Psoas muscle (tissue), 8 donors: ENCODE data around the gene HOXD3. TPM values are rescaled to one million over a fixed set of nuclear protein-coding genes. Genes with fewer than 3 reads are reported as not detected.
A peak's percentile ranks its signal among the peaks of the same experiment; 100 is the strongest.

Experiments used
- ATAC-seq, 4 donors: fragments of 200-7000 bp; cut with Tn5 transposase; one replicate each; pipeline ENCODE4 v1.9.1; 2020; ENCODE audit warnings: moderate library complexity in 3 of 4, mild to moderate bottlenecking in 2 of 4
- DNase-seq, 2 donors: peaks; one replicate each; pipeline ENCODE4 v3.0.0-alpha.2; 2020
- H3K27ac ChIP-seq: fragments of 200-600 bp; one replicate; pipeline ENCODE4 v1.8.0; 2022
- H3K27me3 ChIP-seq, 3 donors: fragments of 200-600 bp in 1 of 3; one replicate each; pipeline versions ENCODE4 v1.6.1 to v1.8.0; 2013 to 2022; ENCODE audit warnings: low read length in 2 of 3, mild to moderate bottlenecking in 2 of 3, moderate library complexity in 1 of 3; ENCODE audit not compliant: insufficient read depth in 3 of 3
- H3K36me3 ChIP-seq, 2 donors: fragments of 200-600 bp in 1 of 2; one replicate each; pipeline versions ENCODE4 v1.6.1 to v1.8.0; 2013 to 2022; ENCODE audit warnings: low read depth in 1 of 2, mild to moderate bottlenecking in 1 of 2, moderate library complexity in 1 of 2; ENCODE audit not compliant: insufficient read depth in 1 of 2
- H3K4me1 ChIP-seq: fragments of 200-600 bp; one replicate; pipeline ENCODE4 v1.8.0; 2022
- H3K4me3 ChIP-seq: fragments of 200-600 bp; one replicate; pipeline ENCODE4 v1.8.0; 2022; ENCODE audit warnings: mild to moderate bottlenecking
- H3K9me3 ChIP-seq: fragments of 200-600 bp; one replicate; pipeline ENCODE4 v1.8.0; 2022
- CTCF ChIP-seq: fragments of 200-600 bp; IDR thresholded peaks from one replicate; pipeline ENCODE4 v1.8.0; 2022; ENCODE audit warnings: antibody characterized with exemption
- WGBS, 3 donors: extraction: QIAGEN DNeasy Blood & Tissue Kit; methylation state at CpG; one replicate each; pipeline versions ENCODE4 v1.1.6 to v1.1.7; 2013; 5-methylcytosine and 5-hydroxymethylcytosine counted together
- intact Hi-C, 2 donors: fragments of 100-400 bp; cut with DNase I; formaldehyde crosslinking; loops; one replicate each; pipeline versions ENCODE4 v1.11.0 to v1.14.2; 2022
- polyA plus RNA-seq, 3 donors: library from polyadenylated mRNA; stranded (reverse); fragments of 200-250 nt; gene quantifications; one replicate each; pipeline ENCODE4 v1.2.3, GENCODE V29; 2013
- total RNA-seq, 4 donors: library from RNA; stranded (reverse); fragmentation: NEBNext Ultra II Directional in 2 of 4; extraction: Animal tissue kit (Norgen Biotek cat#: 25700) in 2 of 4; gene quantifications; one replicate each; pipeline versions ENCODE4 v1.2.1 to v1.2.4, GENCODE V29; 2021 to 2023
- donor health status: healthy with polysubstance abuse.
- donor health status: DM: no; HTN: no; CAD: no; lungs with moderate emphysema.
- donor health status: Bipolar disorder and iron deficiency.
- donor health status: healthy.
- donor health status: DM: yes; HTN: yes; CAD: no.
- donor health status: DM: no; HTN: no; CAD: no.
- donor health status: DM: no; HTN: no; CAD: no.
- donor health status: DM: yes; HTN: yes; CAD: no.

The HOXD3 gene
- total and polyA plus RNA-seq, 7 donors: 0.64 to 3.8 (median 1.1) TPM

- DNase-seq (no peak), ATAC-seq (no peak)
- H3K9me3 ChIP-seq: no peaks in the 10 kb centered on the region
- peak overlapping the region; percentile 93 for H3K27ac ChIP-seq
- no peak for TF ChIP-seq CTCF
- no peak overlapping the region for H3K4me3 ChIP-seq
- no peaks in the 10 kb centered on the region for H3K36me3 ChIP-seq
- H3K4me1 ChIP-seq: peaks cover 35% of the 10 kb centered on the region
- 68 to 85% (median 80%) methylated on average over 4 of the region's 4 CpGs for WGBS, 3 donors
- no peaks in the 10 kb centered on the region for H3K27me3 ChIP-seq
- intact Hi-C loops: no loop called here
These were observed 23.1 kb upstream of the HOXD3 start for GRCh38 chr2:176134035-176134434.

DNA sequence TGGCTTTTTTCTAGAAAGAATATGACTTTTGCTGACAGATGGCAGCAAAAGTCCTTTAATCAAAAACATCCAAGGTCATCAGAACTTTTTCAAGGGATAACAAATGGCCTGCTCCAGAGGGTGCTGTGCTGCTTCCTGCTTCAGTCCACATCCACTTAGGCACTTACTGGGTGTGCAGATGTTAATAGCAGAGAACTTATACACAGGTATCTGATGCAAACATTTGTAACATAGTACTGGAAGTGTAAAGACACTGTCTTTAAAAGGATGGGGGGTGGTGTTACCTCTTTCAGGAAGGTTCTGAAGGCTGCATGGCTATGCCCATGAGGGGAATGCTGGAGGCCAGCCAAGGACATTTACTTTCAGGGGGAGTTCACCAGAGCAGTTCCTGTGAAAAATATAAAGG, 22.1 kb upstream of the HOXD3 start:
- H3K9me3 ChIP-seq: no peaks in the 10 kb centered on the region
- no peak for TF ChIP-seq CTCF
- no peaks in the 10 kb centered on the region for H3K36me3 ChIP-seq
- peaks cover 42% of the 10 kb centered on the region for H3K4me1 ChIP-seq
- intact Hi-C loops: loop anchor here in 1 of 2 donors (5.0 kb wide), 1 partner anchor 402 kb away; no protein-coding TSS in a partner anchor
- ATAC-seq: no peak
- H3K4me3 ChIP-seq: peak overlapping the region; percentile 89
- no peak for DNase-seq
- H3K27me3 ChIP-seq: no peaks in the 10 kb centered on the region
- H3K27ac ChIP-seq: peak overlapping the region; percentile 93

DNA sequence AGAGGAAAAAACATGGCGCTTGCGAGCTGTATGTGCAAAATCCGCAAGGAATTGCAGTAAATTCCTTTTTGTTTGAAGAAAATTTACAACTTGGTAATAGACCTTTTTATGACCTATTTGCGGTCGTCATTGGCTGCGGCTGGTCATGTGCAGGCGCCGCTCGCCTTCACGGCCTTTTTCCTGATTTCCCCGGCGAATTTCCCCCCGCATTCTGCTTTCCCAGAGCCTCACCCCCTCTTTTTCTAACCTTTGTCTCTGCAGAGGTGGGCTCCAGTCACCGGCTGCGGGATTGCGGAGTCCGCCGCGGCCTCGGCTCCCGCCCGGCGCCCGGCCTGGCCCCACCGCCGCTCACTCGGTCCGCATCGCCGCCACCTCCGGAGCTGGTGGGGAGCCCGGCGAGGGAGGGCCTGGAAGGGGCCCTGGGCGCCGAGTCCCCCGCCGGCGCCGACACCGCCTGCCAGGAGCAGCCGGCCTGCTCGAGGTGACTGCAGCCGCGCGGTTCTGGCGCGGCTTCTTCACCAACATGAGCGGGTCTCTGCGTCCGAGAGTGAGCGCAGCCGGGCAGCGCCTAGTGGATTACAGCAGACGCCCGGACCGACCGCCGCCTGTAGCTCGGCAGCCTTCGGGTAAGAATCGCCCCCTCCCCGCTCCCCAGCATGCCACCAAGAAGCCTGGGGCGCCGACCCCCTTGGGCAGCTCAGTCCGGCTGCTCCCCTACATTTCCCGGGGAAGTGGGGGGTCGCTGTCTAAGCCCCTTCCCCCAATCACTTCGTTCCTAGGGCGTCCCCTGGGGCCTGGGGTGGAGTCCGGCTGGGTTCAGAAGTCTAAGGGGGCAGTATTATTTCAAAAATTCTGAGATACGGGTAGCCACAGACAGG, 20.5 kb upstream of the HOXD3 start:
- intact Hi-C loops: loop anchor here in 1 of 2 donors (5.0 kb wide), 1 partner anchor 401 kb away; no protein-coding TSS in a partner anchor
- no peaks in the 10 kb centered on the region for H3K36me3 ChIP-seq
- WGBS, 3 donors: 1% methylated on average over 61 to 71 of the region's 71 CpGs
- H3K27ac ChIP-seq: peak overlapping the region; percentile 93
- H3K27me3 ChIP-seq: no peaks in the 10 kb centered on the region
- no peaks in the 10 kb centered on the region for H3K9me3 ChIP-seq
- peak; percentile 34 to 66 for DNase-seq
- H3K4me3 ChIP-seq: peak overlapping the region; percentile 89
- ATAC-seq: peak; percentile 33 to 50 (median 40)
- TF ChIP-seq CTCF: no peak
- H3K4me1 ChIP-seq: peaks cover 35% of the 10 kb centered on the region

- Histone ChIP-seq H3K27me3 (no peaks in the 10 kb centered on the region), H3K36me3 (no peaks in the 10 kb centered on the region), H3K4me1 (peaks cover 32% of the 10 kb centered on the region), H3K27ac (peak overlapping the region; percentile 93), H3K4me3 (peak overlapping the region; percentile 89), H3K9me3 (no peaks in the 10 kb centered on the region)
- intact Hi-C loops: loop anchor here in 1 of 2 donors (5.0 kb wide), 1 partner anchor 400 kb away; no protein-coding TSS in a partner anchor
- no peak for DNase-seq
- no peak for ATAC-seq
- WGBS, 3 donors: 5 to 16% (median 14%) methylated on average over 2 of the region's 2 CpGs
- no peak for TF ChIP-seq CTCF
These were observed 19.9 kb upstream of the HOXD3 start for GRCh38 chr2:176137252-176137580.
